Neuronal stem cell (in vitro differentiated cells): ENCODE measurements around the gene SIL1.

Experiments
- DNase-seq: peaks from one replicate; pipeline ENCODE4 v3.0.0-alpha.2; 2013; ENCODE audit warnings: low spot score
- H2AFZ ChIP-seq: one replicate; pipeline ENCODE4 v1.6.1; 2013; ENCODE audit warnings: mild to moderate bottlenecking, low read length, inconsistent platforms
- H2AK5ac ChIP-seq: 2 replicates; pipeline ENCODE4 v1.6.1; 2013; ENCODE audit warnings: low read depth, mild to moderate bottlenecking, inconsistent platforms, low read length, moderate library complexity, mixed read lengths
- H2BK120ac ChIP-seq: 2 replicates; pipeline ENCODE4 v1.6.1; 2013; ENCODE audit warnings: low read depth, mild to moderate bottlenecking, inconsistent platforms, low read length, moderate library complexity, mixed read lengths
- H2BK12ac ChIP-seq: one replicate; pipeline ENCODE4 v1.6.1; 2013; ENCODE audit warnings: low read length, inconsistent platforms
- H2BK15ac ChIP-seq: 2 replicates; pipeline ENCODE4 v1.6.1; 2013; ENCODE audit warnings: mild to moderate bottlenecking, low read length, inconsistent platforms, mixed read lengths
- H2BK5ac ChIP-seq: one replicate; pipeline ENCODE4 v1.6.1; 2013; ENCODE audit warnings: inconsistent platforms, mild to moderate bottlenecking, low read length, moderate library complexity
- H3K14ac ChIP-seq: one replicate; pipeline ENCODE4 v1.6.1; 2013; ENCODE audit warnings: low read length, inconsistent platforms
- H3K18ac ChIP-seq: 2 replicates; pipeline ENCODE4 v1.6.1; 2013; ENCODE audit warnings: low read length, inconsistent platforms
- H3K23ac ChIP-seq: 2 replicates; pipeline ENCODE4 v1.6.1; 2013; ENCODE audit warnings: low read depth, mild to moderate bottlenecking, mixed read lengths, low read length, inconsistent platforms; ENCODE audit not compliant: poor library complexity
- H3K27ac ChIP-seq: replicated peaks from 3 replicates; pipeline ENCODE4 v1.5.1; 2013; ENCODE audit warnings: low read length, inconsistent platforms
- H3K27me3 ChIP-seq, 3 experiments: 2 replicates each; pipeline ENCODE4 v1.6.1; 2013; ENCODE audit warnings: low read length in 3 of 3, mild to moderate bottlenecking in 2 of 3, inconsistent platforms in 1 of 3, low read depth in 1 of 3, mixed read lengths in 1 of 3, moderate library complexity in 1 of 3; ENCODE audit not compliant: control insufficient read depth in 3 of 3, insufficient read depth in 3 of 3
- H3K36me3 ChIP-seq, 2 donors: replicated peaks in 1 of 2; 2 replicates each; pipeline ENCODE4 v1.6.1; 2013; ENCODE audit warnings: low read length in 2 of 2; ENCODE audit not compliant: control insufficient read depth in 2 of 2, insufficient read depth in 2 of 2
- H3K4ac ChIP-seq: 2 replicates; pipeline ENCODE4 v1.6.1; 2013; ENCODE audit warnings: inconsistent platforms, mild to moderate bottlenecking, low read length, moderate library complexity
- H3K4me1 ChIP-seq, 2 donors: 1 replicate in 1 of 2; 2 replicates in 1 of 2; pipeline ENCODE4 v1.6.1; 2013; ENCODE audit warnings: low read length in 2 of 2, low read depth in 1 of 2; ENCODE audit not compliant: control insufficient read depth in 2 of 2, insufficient read depth in 1 of 2
- H3K4me2 ChIP-seq: one replicate; pipeline ENCODE4 v1.6.1; 2013; ENCODE audit warnings: mild to moderate bottlenecking, low read length, inconsistent platforms; ENCODE audit not compliant: insufficient read depth, poor library complexity, severe bottlenecking
- H3K4me3 ChIP-seq, 2 donors: 2 replicates each; pipeline ENCODE4 v1.5.1; 2013; ENCODE audit warnings: low read length in 2 of 2, mild to moderate bottlenecking in 2 of 2, inconsistent platforms in 1 of 2, moderate library complexity in 1 of 2
- H3K79me1 ChIP-seq: one replicate; pipeline ENCODE4 v1.6.1; 2013; ENCODE audit warnings: low read depth, mild to moderate bottlenecking, inconsistent platforms, low read length, moderate library complexity
- H3K9ac ChIP-seq: one replicate; pipeline ENCODE4 v1.6.1; 2013; ENCODE audit warnings: mild to moderate bottlenecking, low read depth, low read length, inconsistent platforms; ENCODE audit not compliant: poor library complexity
- H3K9me3 ChIP-seq, 2 donors: replicated peaks in 1 of 2; 2 replicates each; pipeline versions ENCODE3 to v1.6.1; 2013; ENCODE audit warnings: low read length in 2 of 2, mild to moderate bottlenecking in 2 of 2, inconsistent platforms in 1 of 2, low read depth in 1 of 2, mixed read lengths in 1 of 2, moderate library complexity in 1 of 2; ENCODE audit not compliant: control insufficient read depth in 2 of 2, insufficient read depth in 1 of 2
- H4K8ac ChIP-seq: one replicate; pipeline ENCODE4 v1.6.1; 2013; ENCODE audit warnings: low read depth, mild to moderate bottlenecking, inconsistent platforms, low read length, moderate library complexity
- H4K91ac ChIP-seq: one replicate; pipeline ENCODE4 v1.6.1; 2013; ENCODE audit warnings: low read length, low read depth, mild to moderate bottlenecking, inconsistent platforms; ENCODE audit not compliant: poor library complexity
- WGBS, 2 donors: extraction: QIAGEN DNeasy Blood & Tissue Kit; methylation state at CpG; one replicate each; pipeline ENCODE4 v1.1.7; 2013; ENCODE audit warnings: missing lambda C conversion rate in 2 of 2, mixed read lengths in 1 of 2; ENCODE audit not compliant: insufficient read length in 2 of 2, insufficient replicate concordance in 1 of 2; ENCODE audit errors: extremely low coverage in 2 of 2; 5-methylcytosine and 5-hydroxymethylcytosine counted together

SIL1 gene

GRCh38 chr5:139147483-139148087, 50.6 kb downstream of the SIL1 start:
- no peak for DNase-seq
- WGBS, 2 donors: no CpG with 5 or more reads among the region's 2 CpGs
- H3K23ac ChIP-seq: no peak overlapping the region
- H3K79me1 ChIP-seq: no peaks in the 10 kb centered on the region
- no peak overlapping the region for H3K27ac ChIP-seq
- no peak overlapping the region for H2AK5ac ChIP-seq
- no peaks in the 10 kb centered on the region for H3K36me3 ChIP-seq
- H4K91ac ChIP-seq: no peak overlapping the region
- no peak overlapping the region for H4K8ac ChIP-seq
- H3K27me3 ChIP-seq: no peaks in the 10 kb centered on the region
- H3K4me3 ChIP-seq: no peak overlapping the region
- no peak overlapping the region for H3K4me2 ChIP-seq
- H3K4me1 ChIP-seq: no peaks in the 10 kb centered on the region
- no peak overlapping the region for H3K14ac ChIP-seq
- no peak overlapping the region for H3K9ac ChIP-seq
- H2AFZ ChIP-seq: no peak overlapping the region
- H3K18ac ChIP-seq: no peak overlapping the region
- H3K9me3 ChIP-seq: no peaks in the 10 kb centered on the region
- H2BK12ac ChIP-seq: no peak overlapping the region
- H2BK120ac ChIP-seq: no peak overlapping the region
- no peak overlapping the region for H3K4ac ChIP-seq
- H2BK5ac ChIP-seq: no peak overlapping the region
- no peak overlapping the region for H2BK15ac ChIP-seq

DNA sequence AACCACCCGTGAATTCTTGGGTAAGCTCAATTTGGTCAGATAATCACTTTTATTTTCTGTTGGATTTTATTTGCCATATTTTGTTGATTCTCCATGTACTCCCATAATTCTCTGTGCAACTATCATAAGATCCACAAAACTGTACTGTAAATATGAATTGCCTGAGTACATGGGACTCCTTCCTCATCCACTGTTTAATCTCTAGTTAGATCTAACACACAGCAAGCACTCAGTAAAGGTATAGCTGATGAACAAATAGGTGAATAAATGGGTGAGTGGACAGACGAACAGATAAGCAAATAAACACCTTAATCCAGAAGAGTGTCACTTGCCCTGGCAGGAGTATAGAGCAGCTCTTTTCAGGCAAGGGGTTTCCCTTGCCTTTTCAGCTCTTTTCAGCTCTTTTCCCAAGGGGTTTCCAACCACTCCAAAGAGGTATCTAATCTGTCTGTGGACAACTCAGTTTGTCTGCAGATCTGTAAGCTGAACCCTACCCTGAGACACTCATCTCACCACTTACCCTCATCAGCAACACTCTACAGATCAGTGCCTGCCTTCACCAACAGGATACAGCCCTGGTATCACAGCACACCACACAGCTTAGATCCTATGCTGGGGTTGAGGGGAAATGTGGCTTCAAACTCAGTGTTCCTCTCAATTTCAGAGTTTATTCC, 51.2 kb downstream of the SIL1 start:
- Histone ChIP-seq H2BK120ac (no peak overlapping the region), H3K4me1 (peaks cover 0 to 2% of the 10 kb centered on the region in 2 donors), H3K4ac (no peak overlapping the region), H3K4me2 (no peak overlapping the region), H3K9ac (no peak overlapping the region), H3K9me3 (no peaks in the 10 kb centered on the region), H2AFZ (no peak overlapping the region), H3K27ac (no peak overlapping the region), H3K4me3 (no peak overlapping the region), H3K79me1 (no peaks in the 10 kb centered on the region), H4K91ac (no peak overlapping the region), H3K18ac (no peak overlapping the region), H3K27me3 (no peaks in the 10 kb centered on the region), H3K36me3 (no peaks in the 10 kb centered on the region), H2BK5ac (no peak overlapping the region), H3K23ac (no peak overlapping the region), H3K14ac (no peak overlapping the region), H2BK12ac (no peak overlapping the region), H2BK15ac (no peak overlapping the region), H4K8ac (no peak overlapping the region), H2AK5ac (no peak overlapping the region)
- DNase-seq: no peak
- WGBS, 2 donors: no CpG with 5 or more reads among the region's 2 CpGs

DNA sequence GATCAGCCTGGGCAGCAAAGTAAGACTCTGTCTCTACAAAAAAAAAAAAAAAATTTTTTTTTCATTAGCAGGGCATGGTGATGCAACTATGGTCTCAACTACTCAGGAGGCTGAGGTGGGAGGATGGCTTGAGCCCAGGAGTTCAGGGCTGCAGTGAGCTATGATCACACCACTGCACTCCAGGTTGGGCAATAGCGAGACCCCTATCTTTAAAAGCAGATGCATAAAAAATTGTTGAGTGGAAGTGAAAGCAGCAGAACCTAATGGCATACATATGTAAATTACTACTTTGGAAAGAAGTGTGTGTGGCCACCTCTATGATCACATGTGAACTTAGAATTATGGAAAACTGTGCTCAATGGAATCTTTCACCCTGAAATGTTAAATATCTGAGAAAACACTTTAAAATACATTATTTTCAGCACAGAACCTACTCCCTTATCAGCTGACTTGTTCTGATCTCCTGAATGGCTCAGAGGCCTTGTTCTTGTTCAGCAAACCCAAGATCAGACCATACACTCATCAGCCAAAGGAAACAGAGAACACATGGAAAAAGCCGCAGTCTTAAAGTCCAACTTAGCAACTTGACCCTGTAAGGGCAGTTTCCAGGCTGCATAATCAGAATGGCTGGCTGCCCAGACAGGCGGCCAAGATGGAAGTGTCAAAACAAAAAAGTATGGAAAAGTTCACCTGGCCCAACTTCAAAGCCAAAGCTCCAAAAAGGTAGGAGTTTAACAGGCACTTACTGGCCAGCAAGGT, 56.5 kb downstream of the SIL1 start:
- H3K9me3 ChIP-seq: no peaks in the 10 kb centered on the region
- peak overlapping the region; percentile 20 for H2AFZ ChIP-seq
- no peak for DNase-seq
- no peak overlapping the region for H3K4me2 ChIP-seq
- no peak overlapping the region for H3K27ac ChIP-seq
- no peak overlapping the region for H2BK15ac ChIP-seq
- H3K18ac ChIP-seq: no peak overlapping the region
- no peaks in the 10 kb centered on the region for H3K27me3 ChIP-seq
- H3K23ac ChIP-seq: no peak overlapping the region
- no peak overlapping the region for H4K8ac ChIP-seq
- no peak overlapping the region for H2BK120ac ChIP-seq
- peaks cover 0 to 28% of the 10 kb centered on the region in 2 donors for H3K4me1 ChIP-seq
- H2BK12ac ChIP-seq: no peak overlapping the region
- H4K91ac ChIP-seq: no peak overlapping the region
- no CpG with 5 or more reads among the region's 3 CpGs for WGBS, 2 donors
- no peak overlapping the region for H2AK5ac ChIP-seq
- no peak overlapping the region for H3K9ac ChIP-seq
- no peaks in the 10 kb centered on the region for H3K36me3 ChIP-seq
- no peak overlapping the region for H2BK5ac ChIP-seq
- no peak overlapping the region for H3K14ac ChIP-seq
- H3K4me3 ChIP-seq: no peak overlapping the region
- H3K4ac ChIP-seq: no peak overlapping the region
- no peaks in the 10 kb centered on the region for H3K79me1 ChIP-seq

DNA sequence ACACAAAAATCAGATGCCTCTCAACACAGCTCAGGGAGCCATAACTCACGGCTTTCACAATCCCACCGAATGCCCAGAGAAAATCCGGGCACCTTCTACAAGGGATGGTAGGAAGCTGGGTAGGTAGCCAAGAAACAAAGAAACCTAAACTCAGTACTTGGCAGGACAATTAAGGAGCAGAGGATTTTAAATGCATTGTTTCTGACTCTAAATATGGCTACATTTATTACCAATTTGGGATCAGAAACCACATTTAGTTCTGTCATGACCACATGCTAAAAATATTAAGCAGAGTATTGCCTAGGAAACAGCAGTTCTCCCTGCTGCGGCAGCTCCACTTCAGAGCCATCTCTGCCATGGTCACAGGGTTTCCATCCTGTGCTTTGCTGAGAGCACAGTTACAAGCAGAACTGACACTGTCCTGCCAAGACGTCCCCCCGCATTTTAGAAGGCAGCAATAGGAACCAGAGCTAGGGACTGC, 57.5 kb downstream of the SIL1 start:
- Histone ChIP-seq H3K4me3 (no peak overlapping the region), H3K79me1 (no peaks in the 10 kb centered on the region), H2BK12ac (no peak overlapping the region), H3K27me3 (no peaks in the 10 kb centered on the region), H3K4me1 (peaks cover 0 to 28% of the 10 kb centered on the region in 2 donors), H3K27ac (no peak overlapping the region), H2BK120ac (no peak overlapping the region), H3K18ac (no peak overlapping the region), H3K23ac (no peak overlapping the region), H2BK5ac (no peak overlapping the region), H2AFZ (no peak overlapping the region), H4K8ac (no peak overlapping the region), H3K4me2 (no peak overlapping the region), H2AK5ac (no peak overlapping the region), H2BK15ac (no peak overlapping the region), H3K4ac (no peak overlapping the region), H3K9me3 (no peaks in the 10 kb centered on the region), H4K91ac (peak overlapping the region; percentile 22), H3K14ac (no peak overlapping the region), H3K36me3 (no peaks in the 10 kb centered on the region), H3K9ac (no peak overlapping the region)
- WGBS, 2 donors: no CpG with 5 or more reads among the region's 6 CpGs
- no peak for DNase-seq
